HEK293T (cell line): ENCODE data around the gene NOG.
A peak's percentile ranks its signal among the peaks of the same experiment; 100 is the strongest.

ENCODE experiments used
- CTCF ChIA-PET: fragments of 350-600 bp; formaldehyde crosslinking; extraction: SDS; loops from one replicate; lab custom pipeline; 2021; ENCODE audit warnings: antibody characterized with exemption, inconsistent platforms; lab: Yijun Ruan, JAX
- POLR2A ChIA-PET: fragments of 350-600 bp; formaldehyde crosslinking; extraction: SDS; loops from one replicate; lab custom pipeline; 2020; ENCODE audit warnings: antibody characterized with exemption, inconsistent platforms; lab: Yijun Ruan, JAX
- DNase-seq: peaks from one replicate; pipeline ENCODE4 v3.0.0; 2012; ENCODE audit warnings: mixed read lengths; ENCODE audit errors: extremely low spot score
- ARNT ChIP-seq: fragments of 450-650 bp; IDR thresholded peaks from 2 replicates; pipeline ENCODE4 v1.6.1; 2017; ENCODE audit warnings: mild to moderate bottlenecking
- BHLHE40 ChIP-seq: fragments of 450-650 bp; IDR thresholded peaks from 2 replicates; pipeline ENCODE4 v1.6.1; 2016; ENCODE audit warnings: mild to moderate bottlenecking, moderate library complexity, borderline replicate concordance
- CTBP1 ChIP-seq: fragments of 450-650 bp; IDR thresholded peaks from 2 replicates; pipeline ENCODE4 v1.6.1; 2016; ENCODE audit warnings: borderline replicate concordance
- ELF4 ChIP-seq: fragments of 450-650 bp; IDR thresholded peaks from 2 replicates; pipeline ENCODE4 v1.6.1; 2017; ENCODE audit warnings: antibody characterized with exemption
- FOXA1 ChIP-seq: fragments of 450-650 bp; IDR thresholded peaks from 2 replicates; pipeline ENCODE4 v1.6.1; 2016; ENCODE audit warnings: mild to moderate bottlenecking
- FOXK2 ChIP-seq: fragments of 450-650 bp; IDR thresholded peaks from 2 replicates; pipeline ENCODE4 v1.6.1; 2016; ENCODE audit warnings: mild to moderate bottlenecking
- FOXM1 ChIP-seq: fragments of 450-650 bp; IDR thresholded peaks from 2 replicates; pipeline ENCODE4 v1.6.1; 2017; ENCODE audit warnings: mild to moderate bottlenecking, borderline replicate concordance
- HDGF ChIP-seq: fragments of 450-650 bp; IDR thresholded peaks from 2 replicates; pipeline ENCODE4 v1.6.1; 2017; ENCODE audit warnings: antibody characterized with exemption, borderline replicate concordance
- L3MBTL2 ChIP-seq: fragments of 450-650 bp; conservative IDR thresholded peaks from 2 replicates; pipeline ENCODE4 v1.6.1; 2016; ENCODE audit warnings: mild to moderate bottlenecking
- LEF1 ChIP-seq: fragments of 450-650 bp; IDR thresholded peaks from 2 replicates; pipeline ENCODE4 v1.6.1; 2017; ENCODE audit warnings: mild to moderate bottlenecking, borderline replicate concordance
- NFRKB ChIP-seq: fragments of 450-650 bp; IDR thresholded peaks from 2 replicates; pipeline ENCODE4 v1.6.1; 2016; ENCODE audit warnings: mild to moderate bottlenecking, moderate library complexity
- PKNOX1 ChIP-seq: fragments of 450-650 bp; IDR thresholded peaks from 2 replicates; pipeline ENCODE4 v1.6.1; 2016
- SP1 ChIP-seq: fragments of 450-650 bp; IDR thresholded peaks from 2 replicates; pipeline ENCODE4 v1.6.1; 2017
- SUZ12 ChIP-seq: fragments of 450-650 bp; IDR thresholded peaks from 2 replicates; pipeline ENCODE4 v1.6.1; 2016; ENCODE audit warnings: mild to moderate bottlenecking
- TARDBP ChIP-seq: fragments of 450-650 bp; IDR thresholded peaks from 2 replicates; pipeline ENCODE4 v1.6.1; 2016
- ZNF384 ChIP-seq: fragments of 450-650 bp; IDR thresholded peaks from 2 replicates; pipeline ENCODE4 v1.6.1; 2016

Gene NOG

GRCh38 chr17:56597495-56597990 is 4.0 kb downstream of the NOG start:
- DNase-seq = peak; percentile 44
- TF ChIP-seq ELF4 (no peak), CTBP1 (no peak), TARDBP (no peak), FOXK2 (no peak), BHLHE40 (no peak), FOXA1 (no peak), ZNF384 (no peak), LEF1 (no peak), FOXM1 (no peak), SUZ12 (no peak), L3MBTL2 (no peak), HDGF (no peak), SP1 (no peak), NFRKB (no peak), ARNT (no peak), PKNOX1 (no peak)
- ChIA-PET POLR2A (interaction anchor here (1.8 kb wide), 1 partner anchor 40 kb away, joined by 7 read pairs; no protein-coding TSS in a partner anchor), CTCF (interaction anchor here (3.3 kb wide), 1 partner anchor 118 kb away, joined by 9 read pairs; no protein-coding TSS in a partner anchor)

GRCh38 chr17:56598466-56598865 is 5.0 kb downstream of the NOG start:
- TF ChIP-seq FOXA1 = no peak
- TF ChIP-seq NFRKB = no peak
- no peak for TF ChIP-seq TARDBP
- ChIA-PET POLR2A (interaction anchor here (1.8 kb wide), 1 partner anchor 39 kb away, joined by 7 read pairs; no protein-coding TSS in a partner anchor), CTCF (interaction anchor here (3.3 kb wide), 1 partner anchor 117 kb away, joined by 9 read pairs; no protein-coding TSS in a partner anchor)
- no peak for DNase-seq

- DNase-seq = no peak
- ChIA-PET CTCF (interaction anchor here (0.6 to 3.3 kb wide), 2 partner anchors 85 to 117 kb away, joined by 3 to 9 read pairs; no protein-coding TSS in a partner anchor), POLR2A (no interaction called here)
- TF ChIP-seq TARDBP = no peak
- TF ChIP-seq ZNF384 = no peak
- no peak for TF ChIP-seq L3MBTL2
- TF ChIP-seq SP1 = no peak
- TF ChIP-seq PKNOX1 = no peak
- TF ChIP-seq BHLHE40 = no peak
- TF ChIP-seq FOXK2 = no peak
- no peak for TF ChIP-seq HDGF
- TF ChIP-seq FOXA1 = no peak
- no peak for TF ChIP-seq ARNT
- no peak for TF ChIP-seq LEF1
- TF ChIP-seq CTBP1 = no peak
- no peak for TF ChIP-seq ELF4
These were observed 5.6 kb downstream of the NOG start for GRCh38 chr17:56599088-56599487.

- CTCF ChIA-PET = interaction anchor here (0.6 to 3.3 kb wide), 2 partner anchors 86 to 116 kb away, joined by 3 to 9 read pairs; no protein-coding TSS in a partner anchor
- POLR2A ChIA-PET = no interaction called here
- DNase-seq = no peak
- TF ChIP-seq NFRKB (no peak), ARNT (no peak), SUZ12 (no peak), L3MBTL2 (no peak), TARDBP (no peak), CTBP1 (no peak), HDGF (no peak), LEF1 (no peak), FOXM1 (no peak), SP1 (no peak), ZNF384 (no peak), ELF4 (no peak)
These were observed 6.1 kb downstream of the NOG start for GRCh38 chr17:56599566-56599965.

- ChIA-PET CTCF (interaction anchor here (3.3 kb wide), 1 partner anchor 116 kb away, joined by 9 read pairs; no protein-coding TSS in a partner anchor), POLR2A (no interaction called here)
- DNase-seq = no peak
- TF ChIP-seq ARNT (no peak), TARDBP (no peak), BHLHE40 (no peak), CTBP1 (no peak), FOXK2 (no peak), L3MBTL2 (no peak), PKNOX1 (no peak), ELF4 (no peak), SUZ12 (no peak)
These were observed 6.8 kb downstream of the NOG start for GRCh38 chr17:56600256-56600655.

- ChIA-PET POLR2A (no interaction called here), CTCF (no interaction called here)
- no peak for DNase-seq
- TF ChIP-seq LEF1 = no peak
- TF ChIP-seq ARNT = no peak
- no peak for TF ChIP-seq BHLHE40
- no peak for TF ChIP-seq PKNOX1
- no peak for TF ChIP-seq HDGF
- TF ChIP-seq FOXK2 = no peak
These were observed 8.1 kb downstream of the NOG start for GRCh38 chr17:56601591-56601990.
